GM23338 (cell line): ENCODE data around the gene TASOR2. TPM values are rescaled to one million over a fixed set of nuclear protein-coding genes. Genes with fewer than 3 reads are reported as not detected.

Experiments used
- ATAC-seq: fragments of 200-7000 bp; cut with Tn5 transposase; 3 replicates; pipeline ENCODE4 v1.9.1; 2020
- DNase-seq: peaks from one replicate; pipeline ENCODE4 v3.0.0-alpha.2; 2015; ENCODE audit warnings: low spot score
- H2AFZ ChIP-seq: fragments of 200-600 bp; sonication (generic); 2 replicates; pipeline ENCODE4 v1.8.0; 2016; ENCODE audit warnings: antibody characterized with exemption, mild to moderate bottlenecking, moderate library complexity
- H3F3A ChIP-seq: fragments of 200-600 bp; sonication (generic); replicated peaks from 2 replicates; pipeline ENCODE4 v1.8.0; 2017; ENCODE audit warnings: antibody characterized with exemption, mixed run types, low read depth
- H3K27ac ChIP-seq: fragments of 200-600 bp; sonication (generic); 2 replicates; pipeline ENCODE4 v1.6.1; 2016; ENCODE audit warnings: low read depth
- H3K27me3 ChIP-seq: fragments of 200-600 bp; sonication (generic); 2 replicates; pipeline ENCODE4 v1.8.0; 2016; ENCODE audit warnings: mild to moderate bottlenecking, mixed run types, moderate library complexity; ENCODE audit not compliant: insufficient read depth
- H3K36me3 ChIP-seq: fragments of 200-600 bp; sonication (generic); 2 replicates; pipeline ENCODE4 v1.8.0; 2016; ENCODE audit warnings: mild to moderate bottlenecking; ENCODE audit not compliant: insufficient read depth
- H3K4me1 ChIP-seq: fragments of 200-600 bp; sonication (generic); 2 replicates; pipeline ENCODE4 v1.8.0; 2016; ENCODE audit warnings: mild to moderate bottlenecking, moderate library complexity; ENCODE audit not compliant: insufficient read depth
- H3K4me2 ChIP-seq: fragments of 200-600 bp; sonication (generic); 2 replicates; pipeline ENCODE4 v1.7.1; 2017; ENCODE audit warnings: mixed run types
- H3K4me3 ChIP-seq: fragments of 200-600 bp; sonication (generic); 2 replicates; pipeline ENCODE4 v1.6.1; 2016; ENCODE audit warnings: mixed run types
- H3K79me2 ChIP-seq: fragments of 200-600 bp; sonication (generic); replicated peaks from 2 replicates; pipeline ENCODE4 v1.8.0; 2017; ENCODE audit warnings: mild to moderate bottlenecking; ENCODE audit not compliant: insufficient read depth
- H3K9me2 ChIP-seq: fragments of 200-600 bp; sonication (generic); 2 replicates; pipeline ENCODE4 v1.8.0; 2017; ENCODE audit not compliant: insufficient read depth
- H4K20me1 ChIP-seq: fragments of 200-600 bp; sonication (generic); replicated peaks from 2 replicates; pipeline ENCODE4 v1.8.0; 2017; ENCODE audit warnings: mild to moderate bottlenecking; ENCODE audit not compliant: insufficient read depth
- H3K27ac Mint-ChIP-seq: 2 replicates; pipeline ENCODE4 v1.8.0; 2020; ENCODE audit warnings: inconsistent platforms, mild to moderate bottlenecking, moderate library complexity, mixed read lengths
- H3K27me3 Mint-ChIP-seq: 3 replicates; pipeline ENCODE4 v1.8.0; 2022; ENCODE audit warnings: low read depth, mild to moderate bottlenecking, moderate library complexity, mixed read lengths, inconsistent platforms; ENCODE audit not compliant: insufficient read depth, poor library complexity
- H3K36me3 Mint-ChIP-seq: 3 replicates; pipeline ENCODE4 v1.8.0; 2021; ENCODE audit warnings: low read depth, mild to moderate bottlenecking, inconsistent platforms, moderate library complexity, mixed read lengths
- H3K4me1 Mint-ChIP-seq: 3 replicates; pipeline ENCODE4 v1.8.0; 2020; ENCODE audit warnings: mild to moderate bottlenecking, inconsistent platforms, mixed read lengths
- H3K4me3 Mint-ChIP-seq: 3 replicates; pipeline ENCODE4 v1.8.0; 2021; ENCODE audit warnings: moderate library complexity, mild to moderate bottlenecking, inconsistent platforms, mixed read lengths
- H3K9me3 Mint-ChIP-seq: 3 replicates; pipeline ENCODE4 v1.8.0; 2020; ENCODE audit warnings: moderate library complexity, mild to moderate bottlenecking, inconsistent platforms, mixed read lengths
- CREB1 ChIP-seq: fragments of 250-450 bp; sonication (Bioruptor Pico); IDR thresholded peaks from 2 replicates; pipeline ENCODE4 v1.5.0; 2020; ENCODE audit warnings: low read depth, mild to moderate bottlenecking, moderate library complexity
- CTCF ChIP-seq, 2 experiments: fragments of 200-600 bp in 1 of 2; sonication (generic) in 1 of 2; conservative IDR thresholded peaks; 2 replicates each; pipeline versions ENCODE4 v1.5.1 to v1.6.1; 2016 to 2017; ENCODE audit warnings: antibody characterized with exemption in 2 of 2, low read depth in 2 of 2, mild to moderate bottlenecking in 2 of 2, moderate library complexity in 1 of 2
- EZH2 ChIP-seq: fragments of 200-600 bp; sonication (generic); IDR thresholded peaks from one replicate; pipeline ENCODE4 v1.8.0; 2017; ENCODE audit warnings: antibody characterized with exemption, mild to moderate bottlenecking, low read depth; ENCODE audit not compliant: unreplicated experiment
- EZH2phosphoT487 ChIP-seq: fragments of 200-600 bp; sonication (generic); IDR thresholded peaks from one replicate; pipeline ENCODE4 v1.8.1; 2018; ENCODE audit warnings: antibody characterized with exemption; ENCODE audit not compliant: unreplicated experiment
- NANOG ChIP-seq: IDR thresholded peaks from 2 replicates; pipeline ENCODE4 v1.6.1; 2016; ENCODE audit warnings: antibody characterized with exemption, borderline replicate concordance
- ZNF331 ChIP-seq: fragments of 250-450 bp; sonication (Bioruptor Pico); IDR thresholded peaks from 2 replicates; pipeline ENCODE4 v1.5.0; 2020; ENCODE audit warnings: low read depth, mild to moderate bottlenecking, moderate library complexity
- polyA plus RNA-seq: library from polyadenylated mRNA; unstranded; fragments of >200 nt; fragmentation: Nextera tagmentation; extraction: Ambion mirVana; gene quantifications from 2 replicates; pipeline ENCODE4 v1.2.1, GENCODE V29; 2016
- total RNA-seq: library from RNA; depleted of rRNA; stranded (reverse); fragments of >200 nt; shearing (Covaris generic); gene quantifications from 2 replicates; pipeline ENCODE4 v1.2.3, GENCODE V29; 2014
- TF ChIP-seq, protein P1 (sequence below): IDR thresholded peaks from one replicate; pipeline ENCODE4 v1.6.1; 2018; ENCODE audit warnings: antibody characterized with exemption; ENCODE audit not compliant: unreplicated experiment
- TF ChIP-seq, protein P2 (sequence below): IDR thresholded peaks from 2 replicates; pipeline ENCODE4 v1.6.1; 2016; ENCODE audit warnings: antibody characterized with exemption

The TASOR2 gene
- total and polyA plus RNA-seq, 2 experiments from 2014 or later = 45.2 to 110 TPM

- TF ChIP-seq EZH2phosphoT487 (no peak), CREB1 (CRISPR knock-in tag) (no peak), ZNF331 (no peak), CTCF (conservative IDR thresholded peaks at IDR 0.05; ENCODE audit: low read depth in 2 of 2) (no peak)
- TF ChIP-seq, protein P1, sequence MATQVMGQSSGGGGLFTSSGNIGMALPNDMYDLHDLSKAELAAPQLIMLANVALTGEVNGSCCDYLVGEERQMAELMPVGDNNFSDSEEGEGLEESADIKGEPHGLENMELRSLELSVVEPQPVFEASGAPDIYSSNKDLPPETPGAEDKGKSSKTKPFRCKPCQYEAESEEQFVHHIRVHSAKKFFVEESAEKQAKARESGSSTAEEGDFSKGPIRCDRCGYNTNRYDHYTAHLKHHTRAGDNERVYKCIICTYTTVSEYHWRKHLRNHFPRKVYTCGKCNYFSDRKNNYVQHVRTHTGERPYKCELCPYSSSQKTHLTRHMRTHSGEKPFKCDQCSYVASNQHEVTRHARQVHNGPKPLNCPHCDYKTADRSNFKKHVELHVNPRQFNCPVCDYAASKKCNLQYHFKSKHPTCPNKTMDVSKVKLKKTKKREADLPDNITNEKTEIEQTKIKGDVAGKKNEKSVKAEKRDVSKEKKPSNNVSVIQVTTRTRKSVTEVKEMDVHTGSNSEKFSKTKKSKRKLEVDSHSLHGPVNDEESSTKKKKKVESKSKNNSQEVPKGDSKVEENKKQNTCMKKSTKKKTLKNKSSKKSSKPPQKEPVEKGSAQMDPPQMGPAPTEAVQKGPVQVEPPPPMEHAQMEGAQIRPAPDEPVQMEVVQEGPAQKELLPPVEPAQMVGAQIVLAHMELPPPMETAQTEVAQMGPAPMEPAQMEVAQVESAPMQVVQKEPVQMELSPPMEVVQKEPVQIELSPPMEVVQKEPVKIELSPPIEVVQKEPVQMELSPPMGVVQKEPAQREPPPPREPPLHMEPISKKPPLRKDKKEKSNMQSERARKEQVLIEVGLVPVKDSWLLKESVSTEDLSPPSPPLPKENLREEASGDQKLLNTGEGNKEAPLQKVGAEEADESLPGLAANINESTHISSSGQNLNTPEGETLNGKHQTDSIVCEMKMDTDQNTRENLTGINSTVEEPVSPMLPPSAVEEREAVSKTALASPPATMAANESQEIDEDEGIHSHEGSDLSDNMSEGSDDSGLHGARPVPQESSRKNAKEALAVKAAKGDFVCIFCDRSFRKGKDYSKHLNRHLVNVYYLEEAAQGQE = no peak
- TF ChIP-seq, protein P2, sequence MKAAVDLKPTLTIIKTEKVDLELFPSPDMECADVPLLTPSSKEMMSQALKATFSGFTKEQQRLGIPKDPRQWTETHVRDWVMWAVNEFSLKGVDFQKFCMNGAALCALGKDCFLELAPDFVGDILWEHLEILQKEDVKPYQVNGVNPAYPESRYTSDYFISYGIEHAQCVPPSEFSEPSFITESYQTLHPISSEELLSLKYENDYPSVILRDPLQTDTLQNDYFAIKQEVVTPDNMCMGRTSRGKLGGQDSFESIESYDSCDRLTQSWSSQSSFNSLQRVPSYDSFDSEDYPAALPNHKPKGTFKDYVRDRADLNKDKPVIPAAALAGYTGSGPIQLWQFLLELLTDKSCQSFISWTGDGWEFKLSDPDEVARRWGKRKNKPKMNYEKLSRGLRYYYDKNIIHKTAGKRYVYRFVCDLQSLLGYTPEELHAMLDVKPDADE = no peak
These were observed 41.1 kb upstream of the TASOR2 start (continued) for GRCh38 chr10:5643346-5644067.

GRCh38 chr10:5644930-5645329, 39.7 kb upstream of the TASOR2 start:
- no peaks in the 10 kb centered on the region for H3K4me1 Mint-ChIP-seq

More at GRCh38 chr10:5644930-5645329, 39.7 kb upstream of the TASOR2 start:
- Histone ChIP-seq H3K36me3 (no peaks in the 10 kb centered on the region), H2AFZ (no peak overlapping the region), H3K27ac (no peak overlapping the region), H3K4me2 (no peak overlapping the region), H3F3A (no peaks in the 10 kb centered on the region), H4K20me1 (no peaks in the 10 kb centered on the region), H3K79me2 (no peaks in the 10 kb centered on the region), H3K27me3 (no peaks in the 10 kb centered on the region), H3K4me1 (no peaks in the 10 kb centered on the region), H3K4me3 (no peak overlapping the region), H3K9me2 (no peaks in the 10 kb centered on the region)
- DNase-seq (no peak), ATAC-seq (no peak)
- peaks cover 53% of the 10 kb centered on the region for H3K36me3 Mint-ChIP-seq
- H3K9me3 Mint-ChIP-seq = no peaks in the 10 kb centered on the region
- H3K27ac Mint-ChIP-seq = no peak overlapping the region
- H3K4me3 Mint-ChIP-seq = no peak overlapping the region
- TF ChIP-seq NANOG (no peak), CREB1 (CRISPR knock-in tag) (no peak), EZH2 (no peak)
- H3K27me3 Mint-ChIP-seq = peaks cover 10% of the 10 kb centered on the region
